HG03432 (cell line): ENCODE measurements around the gene CLEC18B.
"Not testable (repeated sequence)": the region's sequence is repeated elsewhere in the genome, so short reads cannot be mapped to it uniquely, and the experiment has no call there.

Source experiments
- ATAC-seq: cut with Tn5 transposase; IDR thresholded peaks from one replicate; pipeline ENCODE4 v1.9.1; 2021; ENCODE audit warnings: mild to moderate bottlenecking, moderate library complexity; ENCODE audit not compliant: unreplicated experiment

Gene CLEC18B

DNA sequence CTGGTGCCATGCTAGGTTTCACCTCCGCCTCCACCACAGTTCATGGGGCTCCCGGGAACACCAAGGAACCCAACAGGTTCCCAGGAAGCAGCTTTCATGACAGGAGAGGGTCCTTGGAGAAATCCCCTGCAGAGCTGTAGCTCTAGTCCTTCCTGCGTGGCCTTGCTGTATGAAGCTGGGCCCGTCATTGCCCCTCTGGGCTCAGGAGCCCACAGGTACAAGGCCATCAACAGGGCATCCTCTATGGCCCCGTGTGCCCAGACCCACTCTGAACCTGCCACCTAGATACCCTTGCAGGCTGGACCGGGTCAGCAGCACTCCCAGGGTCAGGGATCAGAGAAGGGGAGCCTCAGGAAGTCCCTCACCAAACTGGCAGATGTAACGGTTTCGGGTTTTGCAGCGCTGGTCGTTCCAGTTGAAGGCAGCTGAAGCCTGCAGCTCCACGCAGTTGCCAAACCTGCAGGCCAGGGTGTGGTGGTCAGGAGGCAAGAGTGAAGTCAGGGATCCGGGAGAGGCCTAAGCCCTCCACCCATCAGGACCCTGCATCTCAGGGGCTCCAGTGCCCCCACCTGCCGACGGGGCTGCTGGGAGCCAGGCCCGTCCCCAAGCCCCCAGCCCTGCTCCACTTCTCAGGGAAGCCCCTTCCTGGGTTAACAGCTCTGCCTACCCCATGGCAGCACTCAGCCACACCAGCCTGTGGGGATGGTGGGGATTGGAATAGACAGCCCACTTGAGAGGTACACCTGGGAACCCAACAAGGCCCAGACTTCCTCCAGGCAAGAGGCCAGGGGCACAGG, 11.9 kb downstream of the CLEC18B start:
- not testable (repeated sequence) for ATAC-seq

DNA sequence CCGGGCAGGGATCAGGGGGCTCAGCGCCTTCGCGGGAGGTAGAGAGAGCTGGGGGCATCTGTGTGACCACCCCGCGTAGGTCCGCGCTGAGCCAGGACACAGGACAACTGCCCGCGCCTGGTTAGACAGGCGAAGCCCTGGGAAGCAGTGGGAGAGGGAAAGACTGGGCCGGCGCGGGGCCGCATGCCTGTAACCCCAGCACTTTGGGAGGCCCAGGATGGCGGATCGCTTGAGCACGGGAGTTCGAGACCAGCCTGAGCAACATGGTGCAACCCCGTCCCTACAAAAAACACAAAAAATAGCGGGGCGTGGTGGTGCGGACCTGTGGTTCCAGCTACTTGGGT, 13.9 kb downstream of the CLEC18B start:
- ATAC-seq, result peak; percentile 24

DNA sequence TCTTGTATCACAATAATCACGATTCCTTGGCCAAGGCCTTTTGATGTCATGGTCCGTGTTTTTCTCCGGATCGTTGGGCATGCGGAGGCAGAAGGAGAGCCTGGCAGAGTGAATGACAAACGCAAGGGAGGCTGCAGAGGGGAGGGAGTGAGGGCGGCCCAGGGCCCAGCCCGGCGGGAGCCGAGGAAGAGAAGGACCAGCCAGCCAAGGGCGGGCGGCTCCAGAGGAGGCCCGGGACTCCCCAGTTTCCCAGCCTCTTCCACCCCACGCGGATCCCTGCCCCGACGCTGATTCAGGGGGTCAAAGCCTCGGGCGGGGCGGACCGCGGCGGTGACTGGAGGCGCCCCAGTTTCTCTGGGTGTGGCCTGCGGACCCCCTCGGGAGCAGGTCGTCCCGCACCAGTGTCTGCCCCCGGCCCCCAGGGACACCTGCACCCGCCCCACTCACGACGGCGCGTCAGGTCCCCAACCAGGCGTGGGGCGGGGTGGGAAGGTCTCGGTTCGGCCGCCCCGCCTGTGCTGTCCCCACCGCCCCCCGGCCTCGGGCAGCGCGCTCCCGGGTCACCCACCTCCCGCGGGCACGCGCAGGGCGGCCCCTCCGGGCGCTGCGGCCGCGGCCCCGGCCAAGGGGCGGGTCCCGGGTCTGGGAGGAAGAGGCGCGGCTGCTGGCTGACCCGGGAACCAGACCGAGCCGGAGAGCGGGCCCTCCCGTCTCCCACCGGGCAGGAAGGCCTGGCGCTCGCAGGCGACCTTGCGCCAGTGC, 14.5 kb downstream of the CLEC18B start:
- ATAC-seq, result peak; percentile 65

DNA sequence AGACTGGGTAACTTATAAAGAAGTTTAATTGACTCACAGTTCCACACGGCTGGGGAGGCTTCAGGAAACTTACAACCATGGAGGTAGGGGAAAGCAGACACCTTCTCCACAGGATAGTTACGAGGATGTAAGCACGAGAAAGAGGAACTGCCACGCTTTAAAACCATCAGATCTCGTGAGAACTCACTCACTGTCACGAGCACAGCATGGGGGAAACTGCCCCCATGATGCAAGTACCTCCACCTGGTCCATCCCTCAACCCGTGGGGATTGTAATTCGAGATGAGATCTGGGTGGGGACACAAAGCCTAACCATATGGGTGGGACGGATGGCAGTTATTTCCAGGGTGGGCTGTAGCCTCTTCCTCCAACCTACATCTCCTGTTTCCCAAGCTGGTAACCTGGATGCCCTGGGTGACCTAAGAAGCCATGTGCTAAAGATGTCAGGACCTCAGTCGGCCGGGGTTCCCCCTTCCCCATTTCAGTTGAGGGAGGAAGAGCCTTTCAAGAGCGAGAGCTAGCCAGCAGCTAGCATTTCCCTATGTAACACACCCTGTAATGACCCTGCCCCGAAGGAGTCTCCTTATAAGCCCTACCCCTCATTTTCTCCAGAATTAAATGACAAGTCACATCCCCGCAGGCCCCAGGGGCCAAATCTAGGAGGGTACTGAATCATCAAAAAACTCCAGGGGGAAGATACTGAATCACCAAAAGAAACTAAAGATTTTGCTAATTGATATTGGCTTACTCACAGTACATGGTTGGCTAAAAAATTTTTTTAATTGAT, 16.9 kb downstream of the CLEC18B start:
- ATAC-seq, result not testable (repeated sequence)

DNA sequence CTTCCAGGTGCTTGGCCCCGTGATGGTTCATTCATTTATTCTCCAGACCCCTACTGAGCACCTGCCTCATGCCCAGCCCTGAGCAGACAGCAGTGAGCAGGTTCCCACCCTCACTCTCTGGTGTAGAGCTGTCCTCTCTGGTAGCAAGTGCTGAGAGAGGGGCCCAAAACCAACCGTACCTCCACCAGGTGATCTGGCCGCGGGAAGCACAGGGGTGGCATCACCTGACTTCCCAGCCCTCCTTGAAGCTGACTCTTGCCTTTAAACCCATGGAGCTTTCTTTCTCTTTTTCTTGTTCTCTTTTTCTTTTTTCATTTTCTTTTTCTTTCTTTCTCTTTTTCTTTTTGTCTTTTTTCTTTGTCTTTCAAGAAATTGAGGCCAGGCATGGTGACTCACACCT, 21.0 kb downstream of the CLEC18B start:
- ATAC-seq, result not testable (repeated sequence)

DNA sequence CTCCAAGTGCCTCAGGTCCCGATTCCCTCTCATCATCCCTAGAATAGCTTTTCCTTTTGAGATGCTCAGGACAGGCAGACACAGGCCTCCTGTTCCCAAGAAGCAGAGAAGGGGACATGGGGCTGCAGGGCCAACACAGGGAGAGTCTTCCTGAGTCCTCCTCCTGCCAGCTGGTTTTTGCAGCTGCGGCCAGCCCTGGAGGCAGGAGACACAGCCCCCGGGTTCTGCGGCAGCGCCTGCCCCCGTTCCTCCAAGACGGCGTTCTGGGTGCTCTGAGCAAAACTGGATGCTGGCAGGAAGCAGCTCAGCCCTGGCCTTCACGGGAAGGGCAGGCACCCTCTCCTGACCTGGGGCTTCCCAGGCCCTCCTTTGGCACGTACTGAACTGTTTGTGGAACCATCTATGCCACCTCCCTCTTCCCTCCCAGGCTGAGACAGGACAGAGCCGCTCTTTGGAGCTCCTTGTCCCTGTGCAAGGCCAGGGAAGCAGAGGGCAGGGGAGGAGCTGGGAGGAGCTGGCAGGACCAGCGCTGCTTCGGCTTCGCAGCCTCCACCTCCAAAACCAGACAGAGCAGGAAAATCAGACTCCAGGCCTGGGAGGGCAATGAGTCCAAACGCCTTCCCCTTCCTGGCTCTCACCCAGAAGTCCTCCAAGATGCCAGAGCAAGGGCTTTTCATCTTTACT, 22.9 kb downstream of the CLEC18B start:
- ATAC-seq, result not testable (repeated sequence)

DNA sequence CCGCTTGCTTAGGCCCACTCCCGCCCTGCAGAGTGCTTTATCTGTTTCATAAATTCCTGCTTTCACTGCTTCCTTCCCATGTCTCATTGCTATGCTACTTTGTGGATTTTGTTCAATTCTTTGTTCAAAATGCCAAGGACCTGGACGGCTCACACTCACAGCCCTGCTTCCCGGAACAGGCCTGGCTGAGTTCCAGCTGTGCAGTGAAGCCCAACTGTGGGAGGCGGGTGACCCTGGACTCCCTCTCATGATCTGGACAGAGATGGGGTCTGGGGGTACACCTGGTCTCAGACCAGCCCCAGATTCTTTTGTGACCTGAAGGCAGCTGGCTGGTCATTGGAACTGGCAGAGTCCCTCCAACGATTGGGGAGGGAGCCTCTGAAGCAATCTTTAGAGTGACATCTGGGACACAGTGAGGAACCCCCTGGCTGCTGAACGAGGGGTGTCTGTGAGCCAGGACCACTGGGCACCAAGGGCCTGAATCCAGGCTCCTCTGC, 24.7 kb downstream of the CLEC18B start:
- not testable (repeated sequence) for ATAC-seq

- ATAC-seq, result not testable (repeated sequence)
Measured at GRCh38 chr16:74394604-74395003, 26.7 kb downstream of the CLEC18B start.

DNA sequence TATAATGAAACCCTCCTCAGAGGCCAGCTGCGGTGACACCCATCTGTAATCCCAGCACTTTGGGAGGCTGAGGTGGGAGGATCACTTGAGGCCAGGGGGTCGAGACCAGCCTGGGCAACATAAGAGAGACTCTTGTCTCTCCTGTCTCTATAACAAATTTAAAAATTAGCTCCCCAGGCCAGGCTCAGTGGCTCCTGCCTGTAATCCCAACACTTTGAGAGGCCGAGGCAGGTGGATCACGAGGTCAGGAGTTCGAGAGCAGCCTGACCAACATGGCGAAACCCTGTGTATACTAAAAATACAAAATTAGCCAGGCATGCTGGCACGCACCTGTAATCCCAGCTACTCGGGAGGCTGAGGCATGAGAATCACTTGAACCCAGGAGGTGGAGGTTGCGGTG, 27.1 kb downstream of the CLEC18B start:
- ATAC-seq, result not testable (repeated sequence)

DNA sequence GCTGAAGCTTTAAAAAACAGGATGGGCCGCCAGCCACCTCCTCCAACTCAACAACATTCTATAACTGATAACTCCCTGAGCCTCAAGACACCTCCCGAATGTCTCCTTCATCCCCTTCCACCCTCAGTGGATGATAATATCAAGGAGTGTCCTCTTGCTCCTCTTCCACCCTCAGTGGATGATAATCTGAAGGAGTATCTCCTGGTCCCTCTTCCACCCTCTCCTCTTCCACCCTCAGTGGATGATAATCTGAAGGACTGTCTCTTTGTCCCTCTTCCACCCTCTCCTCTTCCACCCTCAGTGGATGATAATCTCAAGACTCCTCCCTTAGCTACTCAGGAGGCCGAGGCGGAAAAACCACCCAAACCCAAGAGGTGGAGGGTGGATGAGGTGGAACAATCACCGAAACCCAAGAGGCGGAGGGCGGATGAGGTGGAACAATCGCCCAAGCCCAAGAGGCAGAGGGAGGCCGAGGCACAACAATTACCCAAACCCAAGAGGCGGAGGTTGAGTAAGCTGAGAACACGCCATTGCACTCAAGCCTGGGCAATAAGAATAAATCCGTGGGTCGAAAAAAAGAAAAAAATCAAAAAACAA, 29.7 kb downstream of the CLEC18B start:
- ATAC-seq, result not testable (repeated sequence)

- ATAC-seq, result not testable (repeated sequence)
Measured at GRCh38 chr16:74382339-74383034, 38.8 kb downstream of the CLEC18B start.

DNA sequence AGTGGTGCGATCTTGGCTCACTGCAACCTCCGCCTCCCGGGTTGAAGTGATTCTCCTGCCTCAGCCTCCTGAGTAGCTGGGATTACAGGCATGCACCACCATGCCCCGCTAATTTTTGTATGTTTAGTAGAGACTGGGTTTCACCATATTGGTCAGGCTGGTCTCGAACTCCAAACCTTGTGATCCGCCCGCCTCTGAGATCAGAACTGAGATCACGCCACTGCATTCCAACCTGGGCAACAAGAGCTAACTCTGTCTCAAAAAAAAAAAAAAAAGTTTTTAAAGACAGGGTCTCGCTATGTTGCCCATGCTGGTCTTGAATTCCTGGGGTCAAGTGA, 47.5 kb downstream of the CLEC18B start:
- ATAC-seq, result not testable (repeated sequence)

DNA sequence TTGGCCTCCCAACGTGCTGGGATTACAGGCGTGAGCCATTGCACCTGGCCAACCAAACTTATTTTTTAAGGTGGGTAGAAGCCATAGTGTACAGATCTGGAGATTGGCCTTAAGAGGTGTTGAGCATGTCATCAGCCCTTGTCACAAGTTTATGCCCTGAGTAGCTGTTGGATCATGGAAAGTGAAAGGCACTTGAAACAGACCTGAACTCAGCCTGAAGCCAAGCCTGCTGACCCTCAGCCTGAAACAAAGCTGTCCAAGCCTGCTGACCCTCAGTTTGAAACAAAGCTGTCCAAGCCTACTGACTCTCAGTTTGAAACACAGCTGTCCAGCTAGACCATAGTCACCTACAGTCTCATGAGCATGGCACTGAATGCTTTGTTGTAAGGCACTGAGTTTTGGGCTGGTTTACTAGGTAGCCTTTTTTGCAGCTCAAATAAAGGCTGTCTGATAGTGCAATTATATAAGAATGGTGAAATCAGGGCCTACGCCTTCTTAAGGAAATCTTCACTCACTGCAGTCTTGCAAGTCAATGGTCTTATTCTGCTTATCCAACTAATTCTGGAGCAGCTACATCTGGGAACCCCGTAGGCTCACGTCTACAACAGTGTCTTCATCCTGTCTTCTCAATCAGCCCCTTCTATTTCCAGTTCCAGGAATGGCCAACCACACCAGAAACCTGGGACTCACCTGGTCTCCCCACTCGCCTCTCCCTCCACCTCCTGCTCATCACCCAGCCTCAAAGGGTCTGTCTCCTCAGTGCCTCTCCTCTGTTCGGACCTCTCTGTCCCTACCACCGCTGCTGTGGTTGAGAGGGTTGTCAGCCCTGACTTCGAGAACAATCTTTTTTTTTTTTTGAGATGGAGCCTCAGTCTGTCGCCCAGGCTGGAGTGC, 48.1 kb downstream of the CLEC18B start:
- ATAC-seq, result no peak

DNA sequence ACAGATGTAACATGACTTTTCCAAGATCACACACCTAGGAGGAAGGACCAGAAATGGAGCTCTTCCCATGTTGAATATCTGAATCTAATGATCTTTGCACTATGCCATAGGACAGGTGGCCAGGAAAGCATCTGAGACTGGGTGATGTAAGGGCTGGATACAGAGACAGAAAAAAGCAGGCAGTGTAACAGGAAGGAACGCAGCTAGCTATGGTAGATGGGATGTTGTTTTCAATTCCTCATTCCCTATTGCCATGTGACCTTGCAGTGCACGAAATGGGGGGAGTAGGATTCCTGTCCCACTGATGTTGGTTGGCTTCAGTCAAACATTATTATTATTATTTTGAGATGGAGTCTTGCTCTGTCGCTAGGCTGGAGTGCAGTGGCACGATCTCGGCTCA, 48.9 kb downstream of the CLEC18B start:
- no peak for ATAC-seq

DNA sequence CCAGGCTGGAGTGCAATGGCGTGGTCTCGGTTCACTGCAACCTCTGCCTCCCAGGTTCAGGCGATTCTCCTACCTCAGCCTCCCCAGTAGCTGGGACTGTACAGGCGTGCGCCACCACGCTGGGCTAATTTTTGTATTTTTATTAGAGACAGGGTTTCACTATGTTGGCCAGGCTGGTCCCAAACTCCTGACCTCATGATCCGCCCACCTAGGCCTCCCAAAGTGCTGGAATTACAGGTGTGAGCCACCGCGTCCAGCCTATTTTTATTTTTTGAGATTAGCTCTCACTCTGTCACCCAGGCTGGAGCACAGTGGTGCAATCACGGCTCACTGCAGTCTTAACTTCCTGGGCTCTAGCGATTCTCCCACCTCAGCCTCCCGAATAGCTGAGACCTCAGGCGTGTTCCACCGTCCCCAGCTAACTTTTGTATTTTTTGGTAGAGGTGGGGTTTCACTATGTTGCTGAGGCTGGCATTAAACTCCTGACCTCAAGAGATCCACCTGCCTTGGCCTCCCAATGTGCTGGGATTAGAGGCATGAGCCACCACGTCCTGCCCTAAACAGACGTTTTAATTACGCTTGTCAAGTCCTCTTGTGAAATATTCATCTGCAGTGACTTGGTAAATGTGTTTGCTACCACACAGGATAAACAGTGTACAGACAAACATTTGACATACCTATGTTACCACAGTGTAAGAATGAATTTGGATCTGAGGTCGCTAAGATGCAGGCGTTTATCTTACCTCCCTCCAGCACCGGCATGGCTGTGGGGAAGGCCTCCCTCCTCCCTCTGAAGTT, 50.7 kb downstream of the CLEC18B start:
- ATAC-seq, result not testable (repeated sequence)

DNA sequence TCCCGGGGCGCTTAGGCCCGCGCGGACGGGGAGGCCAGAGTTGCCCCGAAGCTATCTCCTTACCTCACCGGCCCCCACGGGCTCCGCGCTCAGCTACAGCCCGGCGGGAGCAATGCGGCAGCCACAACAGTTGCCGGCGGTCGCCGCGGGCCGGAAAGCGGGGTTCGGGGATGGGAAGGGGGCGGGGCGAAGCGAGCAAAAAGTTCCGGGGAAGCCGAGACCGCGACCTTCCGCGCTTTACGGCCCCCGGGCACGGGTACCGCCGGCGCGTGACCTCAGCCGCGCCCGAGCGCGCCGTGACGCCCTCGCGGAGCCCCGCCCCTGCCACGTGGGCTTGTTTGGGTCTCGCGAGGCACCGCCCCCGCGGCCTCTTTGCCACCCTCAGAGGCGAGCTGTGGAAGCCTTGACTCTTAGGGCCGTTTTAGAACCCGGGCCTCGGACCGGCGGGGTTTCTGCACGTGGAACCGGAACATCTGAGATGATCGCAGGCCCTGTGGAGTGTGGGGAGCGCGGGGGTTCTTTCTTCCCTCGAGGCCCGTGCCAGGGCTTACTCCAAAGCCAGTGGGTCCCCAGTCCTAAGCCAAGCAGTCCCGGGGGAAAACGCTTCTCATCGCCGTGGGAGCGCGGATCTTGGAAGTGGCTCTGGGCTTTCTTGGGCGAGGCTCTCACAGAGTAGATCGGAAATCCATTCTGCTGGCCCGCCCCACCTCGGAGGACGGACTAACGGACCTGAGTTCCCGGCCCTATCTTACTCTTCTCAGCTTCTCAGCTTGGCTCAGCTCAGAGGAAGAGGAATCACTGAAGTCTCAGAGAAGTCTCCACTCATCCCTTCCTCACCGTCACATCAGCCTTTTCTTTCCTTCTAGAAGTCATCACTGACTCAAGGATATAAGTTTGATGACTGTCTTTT, 53.0 kb downstream of the CLEC18B start:
- peak; percentile 97 for ATAC-seq

DNA sequence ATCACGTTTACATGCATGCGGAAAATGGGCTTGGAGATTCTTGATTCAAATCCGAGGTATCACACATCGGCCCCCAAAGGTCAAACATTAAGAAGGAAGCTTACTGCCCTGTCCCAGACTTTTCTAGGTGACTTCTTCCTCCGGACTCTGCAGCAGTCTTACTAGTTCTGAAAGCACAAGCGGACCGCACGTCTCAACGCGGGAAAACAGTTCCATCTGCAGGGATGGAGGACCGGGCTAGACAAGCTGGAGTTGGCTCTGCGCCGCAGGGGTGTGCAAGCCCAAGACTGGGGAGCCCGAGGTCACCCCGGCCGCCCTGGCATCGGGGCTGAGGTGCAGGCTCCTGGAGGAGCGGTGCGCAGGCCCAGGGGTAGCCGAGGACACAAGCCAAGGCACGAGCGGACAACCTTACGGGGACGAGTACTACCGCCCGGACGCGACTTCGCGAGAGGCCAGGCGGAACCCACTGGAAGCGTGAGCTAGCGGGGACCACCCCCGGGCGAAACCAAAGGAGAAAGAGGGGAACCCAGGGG, 53.7 kb downstream of the CLEC18B start:
- peak; percentile 54 for ATAC-seq
